Measurements from ENCODE around the gene PRXL2B.

DNA sequence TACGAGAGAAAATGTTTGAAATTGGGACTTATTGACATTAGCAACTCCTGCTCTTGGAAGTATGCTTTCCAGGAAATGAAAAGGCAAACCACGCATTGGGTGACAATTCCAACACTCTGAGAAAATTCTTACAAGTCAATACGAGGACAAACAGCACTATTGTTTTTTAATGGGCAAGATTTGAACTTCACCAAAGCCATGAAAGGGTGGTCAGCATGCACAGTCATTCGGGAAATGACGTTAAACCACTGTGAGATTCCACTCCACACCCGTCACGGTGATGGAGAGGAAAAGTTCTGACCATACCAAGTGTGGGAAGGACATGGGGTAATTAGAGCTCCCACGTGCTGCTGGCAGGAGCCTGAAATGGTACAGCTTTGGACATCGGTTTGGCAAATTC lies 12.2 kb upstream of the PRXL2B start:
- TF ChIP-seq POLR2A (IDR thresholded peaks at IDR 0.05; ENCODE audit: low read depth, low read length) = no peak
- TF ChIP-seq POLR2AphosphoS5 (IDR thresholded peaks at IDR 0.05; ENCODE audit: low read depth, low read length) = no peak
- no peak for TF ChIP-seq TAF1 (IDR thresholded peaks at IDR 0.05; ENCODE audit: borderline replicate concordance, low read depth, low read length)
